ENCODE measurements around the gene VWCE.
"Not testable (repeated sequence)": the region's sequence is repeated elsewhere in the genome, so short reads cannot be mapped to it uniquely, and the experiment has no call there.

VWCE gene

GRCh38 chr11:61218306-61218705 lies 76.8 kb downstream of the VWCE start:
- DNase-seq (ENCODE audit: low read depth in 1 of 2, low spot score in 1 of 2) = not testable (repeated sequence)

- DNase-seq (ENCODE audit: low read depth in 1 of 2, low spot score in 1 of 2) = not testable (repeated sequence)
Measured at GRCh38 chr11:61213711-61214324, 81.3 kb downstream of the VWCE start.

- DNase-seq (ENCODE audit: low read depth in 1 of 2, low spot score in 1 of 2) = not testable (repeated sequence)
Measured at GRCh38 chr11:61212202-61212601, 82.9 kb downstream of the VWCE start.

GRCh38 chr11:61211327-61211952 lies 83.7 kb downstream of the VWCE start:
- DNase-seq (ENCODE audit: low read depth in 1 of 2, low spot score in 1 of 2) = not testable (repeated sequence)

GRCh38 chr11:61210629-61211028 lies 84.5 kb downstream of the VWCE start:
- DNase-seq (ENCODE audit: low read depth in 1 of 2, low spot score in 1 of 2) = not testable (repeated sequence)

All from activated CD4-positive, alpha-beta T cell treated with anti-CD3 and anti-CD28 coated beads, Interleukin-2, amount 50 U/mL, for 24 hours (primary cell).